HG03354 (cell line): Measurements from ENCODE around the gene PRKN.
"Not testable (repeated sequence)": the region's sequence is repeated elsewhere in the genome, so short reads cannot be mapped to it uniquely, and the experiment has no call there.

Experiments used
- ATAC-seq: cut with Tn5 transposase; IDR thresholded peaks from one replicate; pipeline ENCODE4 v1.9.1; 2021; ENCODE audit warnings: mild to moderate bottlenecking; ENCODE audit not compliant: unreplicated experiment, poor library complexity, severe bottlenecking

The PRKN gene

DNA sequence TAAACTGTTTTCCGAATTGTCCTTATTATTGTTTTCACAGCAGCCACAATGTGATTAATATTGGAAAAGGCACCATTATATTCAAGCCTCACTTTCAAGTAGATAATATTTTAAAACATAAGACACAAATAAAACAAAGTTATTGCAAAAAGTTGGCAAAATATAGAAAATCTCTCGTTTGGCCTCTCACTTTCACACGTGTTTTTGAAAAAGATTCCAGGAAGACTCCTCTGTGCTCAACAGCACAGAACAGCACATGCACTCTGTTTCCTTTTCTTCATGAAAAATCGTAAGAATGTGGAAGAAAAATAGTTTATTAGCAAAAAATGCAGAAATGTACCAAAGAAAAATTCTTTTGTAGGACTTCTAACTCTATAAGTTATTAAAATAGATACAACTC is 46.7 kb downstream of the PRKN start:
- ATAC-seq, result no peak

DNA sequence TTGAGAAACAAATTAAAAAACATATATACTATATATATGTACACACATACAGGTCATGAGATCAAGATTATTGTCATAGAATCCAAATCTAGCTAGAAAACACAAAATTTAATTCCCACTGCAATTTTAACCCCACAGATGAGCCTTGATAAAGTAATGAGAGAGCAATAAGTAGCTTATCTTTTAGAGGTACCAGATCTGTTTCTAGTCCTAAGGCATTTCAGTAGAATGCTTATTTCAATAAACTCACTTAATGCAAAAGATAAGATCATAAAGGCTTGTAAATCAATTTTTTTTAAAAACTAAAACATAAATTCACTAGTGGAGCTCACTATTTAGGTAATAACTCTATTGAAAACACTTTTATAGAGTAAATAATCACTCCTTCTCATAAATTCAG is 47.2 kb downstream of the PRKN start:
- no peak for ATAC-seq

DNA sequence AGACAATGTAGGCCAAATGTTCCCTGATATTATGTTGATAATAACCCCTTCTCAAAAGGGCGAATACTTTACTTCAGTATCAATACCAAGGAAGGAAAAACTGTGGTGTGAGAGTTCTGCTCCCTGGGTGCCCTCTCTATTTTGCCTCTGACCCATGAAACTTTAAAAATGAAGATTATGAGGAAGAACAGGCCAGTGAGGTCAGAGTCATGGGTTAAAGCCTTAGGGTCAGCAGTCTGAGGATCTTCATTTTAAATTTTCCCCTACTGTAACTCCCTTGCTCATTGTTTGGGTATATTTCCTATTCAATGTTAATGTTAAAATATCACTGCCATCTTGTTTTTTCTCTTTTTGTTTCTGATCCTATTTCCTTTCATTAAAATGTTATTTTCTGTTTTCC is 47.9 kb downstream of the PRKN start:
- no peak for ATAC-seq

DNA sequence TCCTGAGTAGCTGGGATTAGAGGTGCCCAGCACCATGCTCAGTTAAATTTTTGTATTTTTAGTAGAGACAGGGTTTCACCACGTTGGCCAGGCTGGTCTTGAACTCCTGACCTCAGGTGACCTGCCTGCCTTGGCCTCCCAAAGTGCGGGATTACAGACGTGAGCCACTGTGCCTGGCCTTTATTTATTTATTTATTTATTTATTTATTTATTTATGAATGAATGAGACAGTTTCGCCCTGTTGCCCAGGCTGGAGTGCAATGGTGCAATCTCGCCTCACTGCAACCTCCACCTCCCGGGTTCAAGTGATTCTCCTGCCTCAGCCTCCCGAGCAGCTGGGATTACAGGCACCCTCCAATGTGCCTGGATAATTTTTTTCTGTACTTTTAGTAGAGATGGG is 48.7 kb downstream of the PRKN start:
- ATAC-seq, result not testable (repeated sequence)

DNA sequence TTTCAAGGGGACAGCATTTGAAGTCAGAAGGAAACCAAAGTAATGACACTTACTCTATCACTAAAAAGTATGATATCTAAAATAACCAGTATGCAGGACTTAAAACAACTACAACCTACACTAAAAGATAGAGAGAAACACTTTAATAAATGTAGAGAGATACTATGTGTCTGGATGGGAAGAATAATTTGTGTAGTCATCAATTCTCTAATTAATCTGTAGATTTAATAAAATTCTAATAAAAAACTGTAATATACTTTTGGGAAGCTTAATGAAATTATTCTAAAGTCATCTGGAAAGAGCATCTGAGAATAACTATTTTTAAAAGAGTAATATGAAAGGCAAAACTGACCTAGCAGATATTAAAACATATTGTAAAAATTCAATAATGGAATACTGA is 52.1 kb downstream of the PRKN start:
- ATAC-seq, result no peak

DNA sequence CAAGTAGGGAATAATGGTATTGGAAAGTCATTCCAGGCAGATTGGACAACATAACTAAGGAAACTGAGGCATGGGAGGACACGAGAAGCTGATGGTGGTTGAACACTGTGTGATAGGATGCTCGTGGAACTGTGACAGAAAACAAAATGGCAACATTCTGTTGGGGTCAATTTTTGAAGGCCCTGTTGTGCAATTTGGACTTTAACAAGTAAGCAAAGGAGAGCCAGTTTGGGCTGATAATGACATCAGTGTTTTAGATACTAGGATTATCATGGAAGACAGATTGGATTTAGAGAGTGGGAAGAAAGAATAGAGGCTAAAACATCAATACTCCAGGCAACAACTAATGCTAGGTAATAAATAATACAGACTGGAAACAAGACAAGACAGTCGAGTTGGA is 53.1 kb downstream of the PRKN start:
- no peak for ATAC-seq

DNA sequence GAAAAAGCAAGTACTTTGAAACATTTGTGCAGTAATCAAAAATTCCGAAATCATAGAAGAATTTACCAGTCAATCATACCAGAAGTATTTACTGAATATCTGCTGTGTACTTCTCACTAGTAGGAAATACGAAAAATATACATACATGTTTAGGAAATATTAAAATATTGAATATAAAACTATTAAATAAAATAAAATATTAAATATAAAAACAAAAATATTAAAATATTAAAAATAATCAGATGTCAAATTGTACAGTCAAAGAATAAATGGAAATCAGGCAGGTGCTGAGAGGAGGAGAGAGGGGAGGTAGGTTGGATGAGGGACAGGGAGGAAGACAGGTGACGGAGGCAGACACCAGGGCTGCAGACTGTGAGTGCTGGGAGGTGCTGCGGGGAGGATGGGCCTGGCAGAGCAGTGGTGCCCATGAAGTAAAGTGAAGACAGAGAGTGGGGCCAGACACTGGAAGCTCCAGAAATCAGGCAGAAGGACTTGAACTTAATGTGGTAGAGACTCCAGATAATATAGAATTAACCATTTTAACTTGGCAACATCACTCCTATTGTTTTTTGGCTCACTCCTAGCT is 55.9 kb downstream of the PRKN start:
- no peak for ATAC-seq

DNA sequence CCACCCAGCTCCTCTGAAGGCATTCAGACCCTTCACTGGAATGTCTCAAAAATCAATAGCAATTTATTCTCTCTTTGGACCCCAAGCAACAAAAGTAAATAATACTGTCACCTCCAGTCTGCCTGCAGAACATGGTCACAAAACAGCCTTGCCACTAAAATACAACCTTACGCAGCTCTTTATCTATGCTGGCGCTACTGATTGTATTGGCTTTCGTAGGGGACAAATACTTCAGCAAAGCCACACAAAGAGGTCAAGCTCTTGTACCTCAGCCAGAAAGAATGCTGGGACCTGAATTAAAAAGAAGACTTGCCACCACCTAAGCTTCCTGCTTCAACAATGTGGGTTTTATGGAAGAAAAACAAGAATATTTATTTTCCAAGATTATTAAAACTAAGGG is 57.2 kb downstream of the PRKN start:
- ATAC-seq, result no peak

DNA sequence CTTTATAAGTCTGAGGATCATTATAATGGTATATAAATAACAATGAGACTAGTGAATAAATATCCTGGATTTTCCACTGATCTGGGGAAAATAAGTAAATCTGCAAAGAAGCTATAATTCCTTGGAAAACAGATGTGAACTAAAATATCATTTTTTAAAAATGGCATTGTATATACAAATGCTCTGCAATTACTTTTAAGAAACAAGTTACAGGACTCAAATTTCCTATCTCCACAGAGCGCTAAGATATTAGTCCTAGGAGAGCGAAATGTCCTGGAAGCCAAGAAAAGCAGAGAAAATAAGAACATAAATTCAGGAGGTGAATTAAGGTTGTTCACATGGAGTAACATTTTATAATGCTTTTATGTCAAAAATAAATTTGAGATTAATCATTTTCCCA is 61.3 kb downstream of the PRKN start:
- ATAC-seq, result no peak

DNA sequence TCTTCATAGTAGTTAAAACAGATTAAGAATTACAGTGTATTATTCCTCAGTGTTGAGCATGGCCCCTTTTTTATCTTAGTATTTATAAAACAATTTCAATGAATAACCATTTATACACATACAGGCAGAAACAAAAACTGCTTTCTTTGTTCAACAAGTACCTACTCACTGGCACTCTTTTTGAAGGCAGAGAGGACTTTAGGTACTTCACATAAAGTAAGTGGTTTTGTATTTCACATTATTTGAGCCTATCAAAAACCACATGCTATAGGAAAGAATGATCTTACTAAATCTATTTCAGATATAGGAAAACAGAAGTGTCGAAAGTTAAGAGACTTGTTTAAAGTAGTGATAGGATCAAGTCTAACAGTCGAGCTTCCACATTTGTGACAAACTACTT is 73.8 kb downstream of the PRKN start:
- no peak for ATAC-seq

DNA sequence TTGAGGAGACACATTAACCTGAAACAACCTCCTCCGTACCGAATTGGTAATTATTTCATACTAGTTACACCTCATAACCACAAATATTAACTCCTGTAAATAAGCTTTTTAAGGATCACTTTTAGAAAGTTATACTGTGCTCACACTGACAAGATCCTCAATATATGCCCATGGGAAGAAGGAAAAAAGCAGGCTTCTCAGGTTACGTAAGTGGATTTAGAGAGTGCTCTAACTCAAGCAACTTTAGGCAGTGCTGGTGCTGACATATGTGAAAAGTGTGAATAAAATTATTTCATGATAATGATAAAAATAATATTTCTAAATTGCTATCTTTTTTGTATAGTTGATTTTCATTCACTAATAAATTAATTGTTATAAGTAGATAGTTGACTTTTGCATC is 76.1 kb downstream of the PRKN start:
- ATAC-seq, result no peak

DNA sequence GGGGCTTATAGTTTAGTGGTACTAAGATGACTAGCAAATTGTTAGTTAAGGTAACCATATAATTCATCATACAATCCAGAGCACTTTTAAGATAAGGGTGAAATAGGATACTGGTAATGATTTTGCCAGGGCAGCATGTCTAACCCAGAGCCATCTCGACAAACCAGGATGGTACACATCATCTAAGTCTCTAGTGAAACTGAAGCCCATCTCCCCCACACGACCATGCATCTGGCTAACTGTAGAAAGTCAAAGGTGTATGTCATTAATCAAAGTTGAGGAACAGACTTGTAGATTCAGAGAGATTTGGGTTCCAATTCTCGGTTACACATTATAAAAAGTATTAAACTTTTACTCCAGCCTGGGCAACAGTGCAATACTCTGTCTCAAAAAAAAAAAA is 78.3 kb downstream of the PRKN start:
- ATAC-seq, result no peak

DNA sequence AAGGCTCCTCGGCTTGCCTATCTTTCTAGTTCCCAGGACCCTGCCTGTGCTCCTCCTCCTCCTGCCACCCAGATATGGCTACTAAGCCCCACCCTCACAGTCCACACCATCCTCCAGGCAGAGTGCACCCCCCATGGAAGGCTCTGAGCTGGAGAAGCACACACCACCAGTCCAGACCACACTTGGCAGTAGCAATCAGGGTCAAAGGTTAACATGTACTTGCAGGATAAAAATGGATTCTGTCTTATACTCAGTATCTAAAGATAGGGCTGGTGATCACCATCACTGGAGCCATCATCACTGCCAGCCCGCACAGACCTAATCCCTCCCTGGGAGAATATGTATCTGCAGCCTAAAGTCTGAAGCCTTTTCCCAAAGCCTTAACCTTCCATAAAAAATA is 83.4 kb downstream of the PRKN start:
- ATAC-seq, result no peak

DNA sequence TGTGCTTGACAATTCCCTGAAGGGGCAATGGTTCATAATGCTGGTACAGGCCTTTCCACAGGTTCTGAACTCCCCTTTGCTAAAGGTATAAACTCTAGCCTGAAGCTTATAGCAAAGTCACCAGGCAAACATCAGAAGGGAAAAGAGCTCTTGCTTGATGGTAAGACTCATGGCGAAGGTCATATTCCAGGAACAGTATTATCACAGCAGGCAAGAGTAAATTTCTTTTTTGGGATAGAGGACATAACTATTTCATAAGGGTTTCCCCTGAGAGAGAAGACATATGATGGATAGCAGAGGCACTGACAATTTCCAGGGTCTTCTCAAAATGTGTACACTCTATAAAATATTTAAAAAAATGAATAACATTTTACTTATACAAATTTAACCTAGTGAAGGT is 86.8 kb downstream of the PRKN start:
- no peak for ATAC-seq

DNA sequence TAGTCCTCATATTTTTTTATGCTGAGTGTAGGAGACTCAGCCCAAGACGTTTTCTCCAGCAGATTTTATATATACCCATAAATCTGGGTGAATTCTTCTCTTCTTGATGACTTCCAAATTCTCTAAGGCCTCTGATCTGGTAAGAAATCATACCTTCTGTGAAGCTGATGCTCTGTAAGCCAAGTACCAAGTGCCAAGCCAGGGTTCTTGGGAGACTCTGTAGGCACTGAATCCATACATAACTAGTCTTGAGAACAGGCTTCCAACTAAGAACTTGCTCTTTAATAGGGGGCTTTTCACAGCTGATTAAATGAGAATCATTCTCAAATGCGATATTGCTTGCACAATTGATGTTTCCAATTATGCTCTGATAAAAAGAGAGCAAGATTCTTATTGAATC is 87.6 kb downstream of the PRKN start:
- no peak for ATAC-seq

DNA sequence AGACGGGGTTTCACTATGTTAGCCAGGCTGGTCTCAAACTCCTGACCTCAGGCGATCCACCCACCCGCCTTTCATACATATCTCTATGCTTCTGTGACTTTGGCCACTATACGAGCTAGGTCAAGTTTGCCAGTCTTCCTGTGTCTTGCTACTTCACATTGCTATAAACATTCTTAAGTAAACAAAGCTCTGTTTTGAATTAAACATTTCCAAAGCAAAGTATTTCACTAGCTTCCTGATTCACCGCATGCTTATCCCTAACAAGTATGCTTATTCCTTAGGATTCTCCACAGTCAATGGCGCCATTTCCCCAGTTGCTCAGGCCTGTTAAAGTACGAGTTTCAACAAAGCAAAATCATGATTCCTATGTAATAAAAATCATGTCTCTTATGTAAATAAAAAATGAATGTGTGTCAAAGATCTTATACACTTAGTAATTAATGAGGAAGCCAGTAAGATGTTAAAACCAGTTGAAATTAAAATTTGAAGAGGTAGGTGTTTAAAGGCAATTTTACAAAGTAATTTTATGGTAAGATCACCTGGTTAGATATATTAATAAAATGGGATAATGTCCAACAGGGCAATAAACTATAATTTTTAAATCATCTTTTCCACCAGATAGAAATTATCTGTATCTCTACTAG is 88.5 kb downstream of the PRKN start:
- ATAC-seq, result no peak

DNA sequence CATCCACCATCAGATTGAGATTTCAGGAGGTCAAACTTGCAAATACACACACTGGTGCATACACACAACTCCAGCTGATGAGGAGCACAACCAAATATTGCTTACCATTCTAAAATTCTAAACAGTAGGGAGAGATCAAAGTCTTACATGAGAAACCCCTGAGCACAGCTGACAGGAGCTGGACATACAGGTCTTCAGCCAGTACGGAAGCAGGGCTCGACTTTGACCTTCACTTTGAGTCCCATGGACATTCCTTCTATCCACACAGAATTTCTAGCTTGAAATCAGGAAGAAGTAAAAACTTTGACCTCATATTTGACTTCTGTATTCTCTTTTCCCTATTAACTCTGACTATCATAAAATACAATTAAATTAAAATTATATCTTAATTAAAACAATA is 90.2 kb downstream of the PRKN start:
- ATAC-seq, result no peak

DNA sequence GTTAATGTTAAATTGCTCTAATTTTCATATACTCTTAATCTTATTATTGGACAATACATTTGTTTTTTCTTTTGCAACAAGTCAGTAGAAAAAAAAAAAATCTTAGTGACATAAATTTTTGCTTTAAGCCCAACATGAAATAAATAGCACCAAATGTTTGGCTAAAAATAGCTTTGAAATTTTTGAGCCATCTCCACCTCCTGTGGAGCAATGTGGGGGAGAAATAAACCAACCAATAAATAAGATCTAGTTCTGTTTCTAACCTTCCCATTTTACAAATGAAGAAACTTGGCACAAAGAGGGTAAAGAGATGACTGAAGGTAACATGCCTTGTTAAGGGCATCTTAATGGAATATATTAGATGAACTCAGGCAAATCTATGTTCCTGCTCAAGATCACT is 91.4 kb downstream of the PRKN start:
- no peak for ATAC-seq

DNA sequence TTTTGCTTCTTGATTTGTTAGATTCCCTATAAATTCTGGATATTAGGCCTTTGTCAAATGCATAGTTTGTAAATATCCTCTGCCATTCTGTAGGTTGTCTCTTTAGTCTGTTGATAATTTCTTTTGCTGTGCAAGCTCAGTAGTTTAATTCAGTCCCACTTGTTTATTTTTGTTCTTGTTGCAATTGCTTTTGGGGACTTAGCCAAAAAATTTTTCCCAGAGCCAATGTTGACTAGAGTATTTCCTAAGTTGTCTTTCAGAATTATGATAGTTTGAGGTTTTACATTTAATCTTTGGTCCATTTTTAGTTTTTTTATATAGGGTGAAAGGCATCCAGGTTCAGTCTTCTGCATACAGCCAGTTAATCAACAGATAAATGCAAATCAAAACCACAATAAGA is 96.0 kb downstream of the PRKN start:
- no peak for ATAC-seq

DNA sequence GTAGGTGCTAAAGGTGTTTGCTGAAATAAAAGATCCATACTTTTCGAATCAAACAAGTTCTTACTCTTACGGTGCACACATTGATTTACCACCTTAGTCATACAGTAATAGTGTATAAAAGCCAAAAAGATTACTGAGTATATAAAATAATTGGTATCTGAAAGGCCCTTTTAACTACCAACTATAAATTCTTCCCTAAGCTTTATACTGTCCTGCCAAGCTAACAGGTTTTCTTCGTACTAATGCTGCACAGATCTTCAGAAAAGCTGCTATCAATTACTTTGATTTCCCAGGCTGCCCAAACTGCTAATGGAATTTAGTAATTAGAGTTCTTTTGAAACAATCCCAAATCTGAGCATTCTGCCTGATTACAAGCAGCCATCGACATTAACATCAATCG is 97.5 kb downstream of the PRKN start:
- ATAC-seq, result no peak

DNA sequence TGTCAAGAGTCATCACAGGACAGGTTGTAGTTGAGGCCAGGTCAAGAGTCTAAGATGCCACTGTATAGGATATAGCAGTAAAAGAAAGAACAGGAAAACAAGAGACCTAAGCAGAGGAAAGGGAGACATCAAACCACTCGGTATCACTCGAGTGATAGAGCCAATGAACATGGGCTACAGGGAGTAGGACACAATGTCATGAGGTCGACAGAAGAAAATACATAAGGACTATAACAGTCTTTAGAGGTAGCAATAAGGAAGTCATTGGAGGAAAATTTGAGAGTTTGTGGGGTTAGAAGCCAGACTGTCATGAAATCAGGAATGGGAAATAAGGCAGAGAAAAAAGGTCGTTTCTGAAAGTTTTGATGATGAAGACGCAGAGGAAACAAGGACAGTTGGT is 99.7 kb downstream of the PRKN start:
- ATAC-seq, result no peak

DNA sequence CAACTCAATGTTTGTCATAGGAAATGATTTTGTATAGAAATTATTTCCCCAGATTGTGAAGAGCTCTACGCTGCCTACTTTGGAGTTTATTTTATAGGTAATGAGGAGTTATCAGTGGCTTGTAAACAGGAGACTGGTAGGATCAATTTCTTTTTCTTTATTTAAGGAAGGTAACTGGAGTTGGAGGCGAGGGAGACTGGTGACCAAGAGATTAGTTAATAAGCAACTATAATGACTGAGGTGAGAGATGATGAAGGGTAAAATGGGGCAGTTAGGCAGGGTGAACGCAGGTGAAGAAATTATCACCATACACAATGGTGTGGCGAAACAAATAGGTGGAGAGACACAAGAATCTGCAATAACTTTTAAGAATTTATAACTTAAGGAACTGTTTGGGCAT is 100.2 kb downstream of the PRKN start:
- no peak for ATAC-seq
